ENCODE data around the gene IFIT3.
"Not testable (repeated sequence)": the region's sequence is repeated elsewhere in the genome, so short reads cannot be mapped to it uniquely, and the experiment has no call there.

Gene IFIT3, protein sequence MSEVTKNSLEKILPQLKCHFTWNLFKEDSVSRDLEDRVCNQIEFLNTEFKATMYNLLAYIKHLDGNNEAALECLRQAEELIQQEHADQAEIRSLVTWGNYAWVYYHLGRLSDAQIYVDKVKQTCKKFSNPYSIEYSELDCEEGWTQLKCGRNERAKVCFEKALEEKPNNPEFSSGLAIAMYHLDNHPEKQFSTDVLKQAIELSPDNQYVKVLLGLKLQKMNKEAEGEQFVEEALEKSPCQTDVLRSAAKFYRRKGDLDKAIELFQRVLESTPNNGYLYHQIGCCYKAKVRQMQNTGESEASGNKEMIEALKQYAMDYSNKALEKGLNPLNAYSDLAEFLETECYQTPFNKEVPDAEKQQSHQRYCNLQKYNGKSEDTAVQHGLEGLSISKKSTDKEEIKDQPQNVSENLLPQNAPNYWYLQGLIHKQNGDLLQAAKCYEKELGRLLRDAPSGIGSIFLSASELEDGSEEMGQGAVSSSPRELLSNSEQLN

DNA sequence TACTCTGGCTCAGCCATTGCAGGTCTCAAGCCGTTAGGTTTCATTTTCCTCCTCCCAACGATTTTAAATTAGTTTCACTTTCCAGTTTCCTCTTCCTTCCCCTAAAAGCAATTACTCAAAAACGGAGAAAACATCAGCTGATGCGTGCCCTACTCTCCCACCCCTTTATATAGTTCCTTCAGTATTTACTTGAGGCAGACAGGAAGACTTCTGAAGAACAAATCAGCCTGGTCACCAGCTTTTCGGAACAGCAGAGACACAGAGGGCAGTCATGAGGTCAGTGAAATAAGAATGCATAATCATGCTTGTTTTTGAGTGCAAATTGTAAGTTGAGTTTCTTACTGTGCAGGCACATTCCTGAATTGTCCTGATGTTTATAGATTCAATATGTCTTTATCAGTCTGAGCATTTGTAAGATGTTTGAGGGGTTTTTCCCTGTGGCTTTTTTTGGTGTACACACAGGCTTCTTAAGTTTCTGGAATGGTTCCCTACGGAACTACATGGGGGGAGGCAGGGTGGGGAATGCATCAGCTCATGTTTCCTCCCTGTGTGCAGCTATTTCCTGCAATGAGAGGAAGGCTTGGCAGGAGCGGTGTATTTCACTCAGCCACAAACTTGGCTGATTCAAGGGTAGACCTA is at the start of gene IFIT3:
Gene IFIT3 (plus strand): TSS at position 195 of the 639 bp plus-strand sequence. CDS start 77 bp downstream, at position 272.
- peak; percentile 57 for DNase-seq

DNA sequence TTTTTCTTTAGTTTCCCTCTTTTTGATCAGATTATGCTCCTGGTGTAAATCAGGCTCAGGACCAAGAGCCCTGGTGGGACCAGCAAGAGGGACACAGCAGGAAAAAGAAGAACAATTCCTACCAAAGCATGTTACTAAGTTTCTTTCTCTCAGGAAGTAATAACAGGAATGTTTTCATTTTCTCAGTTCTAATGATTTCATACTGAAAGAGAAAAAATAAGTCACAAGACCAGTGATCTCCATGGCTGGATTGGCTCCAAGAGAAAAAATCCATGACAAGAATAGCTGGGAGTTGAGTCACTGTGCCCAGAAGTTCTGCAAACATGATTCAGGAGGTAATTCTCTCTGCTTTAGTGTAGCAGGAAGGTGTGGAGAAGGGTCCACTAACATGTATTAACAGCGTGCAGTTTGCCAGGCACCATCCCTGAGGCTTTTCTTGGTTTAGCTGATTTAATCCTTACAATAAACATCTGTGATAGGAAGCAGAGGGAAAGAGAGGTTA is 49.7 kb upstream of the IFIT3 start:
- DNase-seq, result no peak

DNA sequence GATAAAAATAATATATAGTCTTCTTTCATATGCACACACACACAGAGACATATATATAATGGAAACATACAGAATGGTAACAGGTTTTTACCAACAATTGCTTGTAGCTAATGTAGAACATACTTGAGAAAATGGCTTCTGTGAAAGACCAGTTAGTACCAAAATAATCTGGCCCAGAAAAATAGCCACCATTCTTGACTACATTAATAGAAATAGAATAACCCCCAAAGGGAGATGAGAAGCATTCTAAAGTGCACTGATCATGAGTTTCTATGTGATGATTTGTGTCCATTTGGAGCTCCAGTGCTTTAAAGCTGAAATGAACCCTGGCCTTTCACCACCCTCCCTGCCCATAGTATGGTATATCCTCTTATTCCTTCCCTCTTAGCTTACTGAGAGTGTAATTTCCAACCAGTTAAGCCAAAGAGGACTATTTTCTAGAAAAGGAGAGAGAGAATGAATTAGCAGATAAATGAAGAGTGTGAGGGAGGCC is 48.9 kb upstream of the IFIT3 start:
- DNase-seq, result no peak

DNA sequence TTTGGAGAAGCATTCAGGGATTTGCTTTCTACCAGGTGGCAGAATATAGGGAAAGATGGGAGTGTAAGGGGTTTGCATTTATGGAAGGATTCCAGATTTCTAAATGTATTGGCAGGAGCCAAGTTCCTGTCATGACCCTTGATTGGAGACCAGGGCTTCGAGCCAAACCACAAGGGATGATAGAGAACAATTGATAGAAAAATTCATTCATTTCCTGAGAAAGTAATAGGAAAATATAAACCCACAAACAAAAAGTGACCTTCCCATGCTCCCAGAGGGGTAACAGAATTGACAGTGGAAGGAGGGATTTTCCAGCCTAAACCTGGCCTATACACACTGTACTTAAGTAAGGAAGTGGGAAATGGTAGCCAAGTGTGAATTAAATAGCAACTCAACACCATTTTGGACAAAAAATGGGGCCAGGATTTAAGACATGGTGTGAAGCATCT is 48.4 kb upstream of the IFIT3 start:
- DNase-seq, result no peak

DNA sequence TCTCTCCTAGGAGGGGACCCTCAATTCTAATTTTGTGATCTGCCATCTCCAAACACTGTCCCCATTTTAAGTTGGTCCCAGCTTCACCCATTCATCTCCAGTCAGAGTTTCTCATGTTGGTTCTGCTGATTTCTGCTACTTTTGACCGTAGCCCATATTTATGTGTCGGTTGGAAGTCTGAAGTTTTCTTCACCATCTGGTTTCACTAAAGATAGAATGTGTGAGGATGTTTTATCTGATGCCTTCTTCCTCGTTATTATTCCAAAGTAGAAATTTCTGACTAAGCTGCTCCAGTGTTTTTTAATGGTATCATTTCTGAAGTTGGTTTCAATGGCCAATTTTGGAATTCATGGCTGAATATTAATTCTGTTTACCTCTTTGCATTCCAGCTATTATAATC is 47.3 kb upstream of the IFIT3 start:
- DNase-seq, result no peak

DNA sequence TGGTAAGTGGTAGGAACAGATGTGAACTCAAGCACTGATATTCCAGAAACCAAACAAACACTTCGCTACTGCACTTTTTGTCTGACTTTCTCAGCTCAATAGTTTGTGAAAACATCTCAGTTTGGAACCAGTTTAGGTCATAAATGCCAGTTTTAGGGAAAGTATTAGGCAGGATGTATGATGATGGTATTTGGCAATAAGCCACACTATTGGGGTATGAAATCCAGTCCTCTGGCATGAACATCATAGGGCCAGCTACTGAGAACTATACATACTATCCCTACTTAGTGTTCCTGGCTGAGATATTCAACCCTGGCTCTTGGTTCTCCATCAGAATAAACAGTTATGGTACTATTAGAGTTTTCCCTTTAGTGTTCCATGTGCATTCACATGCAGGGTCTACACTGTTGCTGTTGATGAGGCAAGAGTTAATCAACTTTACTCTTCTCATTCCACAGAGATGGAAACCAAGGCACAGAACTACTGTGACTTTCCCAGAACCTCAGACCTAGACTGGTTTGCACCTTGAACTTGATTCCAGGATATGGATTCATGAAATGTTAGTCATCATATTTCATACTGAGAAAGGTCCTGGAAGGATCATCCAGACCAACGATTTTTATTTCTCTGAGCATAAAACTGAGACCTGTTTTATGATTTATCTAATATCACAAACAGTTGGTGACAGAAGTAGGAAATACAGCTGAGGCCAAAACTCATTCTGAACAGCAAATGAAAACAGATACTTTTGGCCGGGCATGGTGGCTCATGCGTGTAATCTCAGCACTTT is 46.0 kb upstream of the IFIT3 start:
- no peak for DNase-seq

DNA sequence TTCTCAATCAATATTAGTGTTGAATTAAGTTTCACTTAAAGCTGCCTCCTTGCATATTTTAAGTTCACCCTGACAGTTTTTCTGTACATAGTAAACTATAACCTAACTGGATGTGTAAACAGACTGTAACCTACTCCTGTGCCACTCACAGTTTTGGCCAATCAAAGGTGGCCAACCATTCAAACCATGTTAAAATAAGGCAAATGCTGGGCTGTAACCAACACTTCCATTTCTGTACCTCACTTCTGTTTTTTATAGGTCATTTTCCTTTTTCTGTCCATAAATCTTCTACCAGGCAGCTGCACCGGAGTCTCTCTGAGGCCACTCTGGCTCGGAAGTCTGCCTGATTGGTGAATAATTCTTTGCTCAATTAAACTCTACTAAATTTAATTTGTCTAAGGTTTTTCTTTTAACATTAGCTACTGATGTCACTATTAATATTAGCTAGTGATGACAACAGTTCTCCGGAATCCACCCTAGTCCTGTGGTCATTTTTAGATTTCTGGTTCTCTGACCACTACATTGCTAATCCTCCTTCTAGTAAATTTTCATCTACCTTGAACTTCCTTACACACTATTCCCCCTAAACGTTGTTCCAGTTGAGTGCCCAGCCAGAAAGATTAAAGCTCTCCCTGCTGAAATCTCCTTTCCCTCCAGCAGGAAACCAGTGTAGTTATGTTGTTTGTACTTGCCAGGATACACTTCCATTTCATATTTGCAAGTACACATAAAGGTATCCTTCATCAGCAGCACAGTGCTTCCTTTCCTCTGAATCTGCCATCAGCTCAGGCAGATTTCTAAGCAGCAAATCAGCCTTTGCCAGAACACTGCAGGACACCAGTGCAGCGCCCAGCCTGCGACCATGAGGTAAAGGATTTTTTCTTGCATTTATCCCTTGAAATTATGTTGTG is 44.5 kb upstream of the IFIT3 start:
- DNase-seq, result peak; percentile 35

DNA sequence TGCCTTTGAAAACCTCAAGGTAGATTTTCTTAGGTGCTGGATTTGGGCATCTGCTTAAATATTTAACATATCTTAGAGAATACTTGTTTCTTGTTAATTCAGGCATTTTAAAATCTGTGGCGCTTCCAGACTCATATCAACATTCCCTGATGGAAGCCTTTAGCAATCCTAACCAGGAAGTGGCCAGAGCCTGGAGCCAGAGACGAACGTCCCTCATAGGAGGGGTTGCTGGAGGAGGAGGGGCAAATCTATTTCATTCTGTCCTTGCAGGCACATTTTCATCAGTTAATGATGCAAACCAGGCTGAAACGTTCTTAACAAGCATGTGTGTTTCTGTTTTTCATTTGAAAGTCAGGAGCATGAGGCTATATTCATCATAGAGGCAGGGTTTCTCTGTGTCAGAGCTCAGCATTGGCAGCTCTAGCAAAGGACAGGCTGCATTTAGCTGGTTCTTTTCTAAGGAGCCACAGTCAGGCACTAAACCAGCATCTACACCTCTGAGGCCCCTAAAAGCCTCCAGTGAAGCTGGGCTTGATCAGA is 43.8 kb upstream of the IFIT3 start:
- DNase-seq, result no peak

DNA sequence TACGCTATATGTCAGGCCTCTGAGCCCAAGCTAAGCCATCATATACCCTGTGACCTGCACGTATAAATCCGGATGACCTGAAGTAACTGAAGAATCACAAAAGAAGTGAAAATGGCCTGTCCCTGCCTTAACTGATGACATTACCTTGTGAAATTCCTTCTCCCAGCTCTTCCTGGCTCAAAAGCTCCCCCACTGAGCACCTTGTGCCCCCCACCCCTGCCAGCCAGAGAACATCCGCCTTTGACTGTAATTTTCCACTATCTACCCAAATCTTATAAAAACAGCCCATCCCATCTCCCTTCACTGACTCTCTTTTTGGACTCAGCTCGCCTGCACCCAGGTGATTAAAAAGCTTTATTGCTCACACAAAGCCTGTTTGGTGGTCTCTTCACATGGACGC is 43.1 kb upstream of the IFIT3 start:
- DNase-seq, result not testable (repeated sequence)

DNA sequence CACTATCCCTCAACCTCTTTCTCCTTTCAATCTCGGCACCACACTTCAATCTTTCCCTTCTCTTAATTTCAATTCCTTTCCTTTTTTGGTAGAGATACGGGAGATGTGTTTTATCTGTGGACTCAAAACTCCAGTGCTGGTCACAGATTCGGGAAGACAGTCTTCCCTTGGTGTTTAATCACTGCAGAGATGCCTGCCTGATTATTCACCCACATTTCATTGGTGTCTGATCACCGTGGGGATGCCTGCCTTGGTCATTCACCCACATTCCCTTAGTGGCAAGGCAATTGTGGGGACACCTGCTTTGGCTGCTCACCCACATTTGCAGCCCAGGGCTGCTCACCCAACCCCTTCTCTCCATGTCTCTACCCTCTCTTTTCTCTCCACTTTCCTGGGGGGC is 42.5 kb upstream of the IFIT3 start:
- DNase-seq, result not testable (repeated sequence)

DNA sequence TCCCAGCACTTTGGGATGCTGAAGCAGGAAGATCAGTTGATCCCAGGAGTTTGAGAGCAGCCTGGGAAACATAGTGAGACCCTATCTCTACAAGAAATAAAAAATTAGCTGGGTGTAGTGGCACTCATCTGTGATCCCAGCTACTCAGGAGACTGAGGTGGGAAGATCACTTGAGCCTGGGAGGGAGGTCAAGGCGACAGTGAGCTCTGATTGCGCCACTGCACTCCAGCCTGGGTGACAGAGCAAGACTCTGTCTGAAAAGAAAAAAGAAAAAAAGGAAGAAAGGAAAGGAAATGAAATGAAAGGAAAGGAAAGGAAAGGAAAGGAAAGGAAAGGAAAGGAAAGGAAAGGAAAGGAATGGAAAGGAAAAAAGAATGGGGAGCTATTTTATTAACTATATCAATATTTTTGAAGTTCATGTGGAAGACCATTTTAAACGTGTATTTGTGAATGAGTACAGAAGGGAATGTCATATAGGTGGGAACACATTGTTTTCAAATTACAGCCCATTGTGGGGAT is 33.0 kb upstream of the IFIT3 start:
- no peak for DNase-seq

DNA sequence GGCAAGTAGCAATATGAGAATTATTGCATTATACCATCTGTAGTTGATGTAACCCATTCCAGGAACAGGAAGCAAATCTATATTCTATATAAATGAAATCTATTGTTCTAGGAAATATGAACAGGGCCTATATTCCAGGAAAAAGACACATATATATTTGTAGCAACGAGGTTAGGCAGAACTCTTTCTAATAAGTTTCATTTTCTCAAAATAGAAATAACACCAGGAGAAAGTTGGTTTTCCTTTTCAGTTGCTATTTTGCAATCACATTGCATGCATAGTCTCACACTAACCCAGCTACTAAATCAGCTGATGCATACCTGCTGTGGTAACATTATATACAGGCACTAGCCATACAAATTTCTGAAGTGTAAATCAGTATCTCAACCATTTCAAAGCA is 32.2 kb upstream of the IFIT3 start:
- peak; percentile 88 for DNase-seq

DNA sequence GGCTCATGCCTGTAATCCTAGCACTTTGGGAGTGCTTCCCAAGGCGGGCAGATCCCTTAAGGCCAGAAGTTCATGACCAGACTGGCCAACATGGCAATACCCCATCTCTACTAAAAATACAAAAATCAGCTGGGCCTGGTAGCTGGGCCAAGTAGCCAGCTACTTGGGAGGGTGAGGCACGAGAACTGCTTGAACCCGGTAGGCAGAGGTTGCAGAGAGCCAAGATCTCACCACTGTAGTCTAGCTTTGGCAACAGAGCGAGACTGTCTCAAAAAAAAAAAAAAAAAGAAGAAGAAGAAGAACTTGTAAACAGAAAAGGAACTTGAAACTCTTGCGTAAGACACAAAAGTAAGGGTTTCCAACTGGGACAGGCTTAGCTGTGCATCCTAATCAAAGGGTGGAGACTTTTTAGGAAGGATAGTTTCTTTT is 31.6 kb upstream of the IFIT3 start:
- peak; percentile 94 for DNase-seq

DNA sequence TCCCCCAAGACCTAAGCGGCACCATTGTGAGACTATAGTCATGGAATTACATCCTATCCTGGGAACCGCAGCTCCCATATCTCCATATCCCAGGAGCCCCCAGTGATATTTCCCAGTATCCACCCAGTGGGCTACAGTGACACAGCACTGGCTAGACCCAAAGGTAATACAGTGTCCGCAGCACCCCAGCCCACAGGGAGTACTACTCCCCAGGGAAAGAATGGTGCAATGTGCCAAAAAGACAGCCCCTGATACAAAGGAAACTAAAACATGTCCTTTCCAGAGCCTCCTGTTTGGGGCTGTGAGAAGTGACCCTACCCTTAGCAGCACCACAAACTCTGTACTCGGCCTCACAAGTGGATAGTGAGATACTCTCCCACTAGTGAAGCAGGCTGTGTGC is 30.4 kb upstream of the IFIT3 start:
- no peak for DNase-seq

DNA sequence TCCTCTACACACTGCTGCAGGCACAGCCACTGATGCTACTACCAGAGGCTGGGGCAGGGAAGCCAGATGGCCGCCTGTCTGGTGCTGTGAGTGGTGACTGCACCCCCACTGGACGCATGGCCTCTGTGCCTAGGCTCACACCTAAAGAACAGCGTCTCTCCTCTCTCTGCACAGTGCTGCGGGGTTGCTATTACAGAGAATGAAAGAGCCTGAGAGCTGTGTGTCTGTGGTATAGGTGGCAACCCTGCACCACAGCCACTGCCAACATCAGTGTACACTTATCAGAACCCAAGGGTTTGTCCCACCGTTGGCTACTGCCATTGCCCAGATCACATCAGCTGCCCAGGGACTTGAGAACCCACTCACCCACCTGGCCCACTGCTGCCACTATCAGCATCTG is 30.0 kb upstream of the IFIT3 start:
- DNase-seq, result no peak

DNA sequence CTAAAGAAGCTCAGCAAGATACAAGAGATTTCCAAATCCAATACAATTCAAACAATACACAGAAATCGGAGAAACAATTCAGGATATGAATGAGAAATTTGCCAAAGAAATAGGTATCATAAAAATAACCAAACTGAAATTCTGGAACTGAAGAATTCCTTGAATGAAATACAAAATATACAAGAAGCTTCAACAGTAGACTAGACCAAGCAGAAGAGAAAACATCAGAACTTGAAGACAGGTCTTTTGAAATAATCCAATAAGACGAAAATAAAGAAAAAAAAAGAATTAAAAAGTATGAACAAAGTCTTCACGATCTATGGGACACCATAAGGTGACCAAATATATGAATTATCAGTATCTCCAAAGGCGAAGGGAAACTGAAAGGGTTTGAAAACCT is 28.8 kb upstream of the IFIT3 start:
- DNase-seq, result no peak

DNA sequence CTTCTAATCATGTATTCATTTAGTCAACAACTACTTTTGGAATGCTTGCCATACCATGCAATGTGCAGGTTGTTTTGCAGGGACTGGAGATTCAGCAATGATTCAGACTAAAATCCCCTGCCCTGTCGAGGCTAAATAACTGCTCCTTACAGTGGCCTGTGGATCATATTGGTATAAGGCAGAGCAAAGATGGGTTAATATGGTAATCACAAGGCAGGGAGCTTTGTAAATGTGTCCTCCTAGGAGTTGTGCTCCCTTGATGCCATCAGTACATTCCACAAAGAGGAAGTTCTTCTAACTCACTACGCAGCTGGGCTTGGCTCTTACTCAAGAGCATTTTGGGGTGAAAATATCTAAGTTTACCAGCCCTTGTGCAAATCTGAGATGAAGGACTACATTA is 26.6 kb upstream of the IFIT3 start:
- DNase-seq, result peak; percentile 89

DNA sequence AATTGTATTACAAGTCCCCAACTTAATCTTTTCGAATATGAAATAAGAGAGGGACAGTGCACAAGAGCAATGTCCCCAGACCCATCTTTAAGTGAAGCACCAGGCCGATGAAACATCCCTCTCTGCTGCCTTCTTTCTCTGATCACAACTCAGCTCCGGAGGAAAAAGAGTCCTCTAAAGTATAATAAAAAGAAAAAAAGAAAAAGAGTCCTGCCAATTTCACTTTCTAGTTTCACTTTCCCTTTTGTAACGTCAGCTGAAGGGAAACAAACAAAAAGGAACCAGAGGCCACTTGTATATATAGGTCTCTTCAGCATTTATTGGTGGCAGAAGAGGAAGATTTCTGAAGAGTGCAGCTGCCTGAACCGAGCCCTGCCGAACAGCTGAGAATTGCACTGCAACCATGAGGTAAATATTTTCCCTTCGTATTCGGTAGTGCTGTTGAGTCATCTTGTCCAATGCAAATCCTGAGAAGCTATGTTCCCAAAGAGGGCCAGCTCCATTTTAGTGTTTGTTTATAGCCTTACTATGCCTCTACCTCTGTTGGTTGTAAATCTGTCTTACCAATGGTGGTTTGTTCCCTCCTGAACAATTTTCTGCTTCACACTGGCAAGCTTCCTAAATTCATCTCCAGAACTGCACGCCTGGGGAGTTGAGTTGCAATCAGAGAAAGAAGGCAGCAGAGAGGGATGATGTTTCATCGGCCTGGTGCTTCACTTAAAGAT is 25.9 kb upstream of the IFIT3 start, which contains the start of gene IFIT2:
Gene IFIT2 (plus strand): TSS at position 326 of the 725 bp plus-strand sequence. CDS start 78 bp downstream, at position 404.
- DNase-seq, result peak; percentile 83

DNA sequence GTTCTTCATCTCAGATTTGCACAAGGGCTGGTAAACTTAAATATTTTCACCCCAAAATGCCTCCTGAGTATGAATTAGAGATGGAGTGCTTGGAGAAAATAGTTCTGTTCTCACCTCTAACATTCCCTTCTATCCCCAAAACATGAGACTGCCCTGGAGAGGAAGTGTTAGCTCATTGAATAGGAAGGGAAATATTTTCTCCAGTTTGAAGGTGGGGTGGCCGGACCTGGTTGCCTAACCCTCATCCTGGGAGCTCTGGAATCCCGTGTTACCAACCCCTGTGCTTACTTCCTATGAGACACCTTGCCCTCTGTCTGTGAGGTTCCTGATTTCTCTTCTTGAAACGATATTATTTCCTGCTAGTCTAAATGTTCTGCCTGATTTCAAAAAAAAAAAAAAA is 25.2 kb upstream of the IFIT3 start:
- no peak for DNase-seq

DNA sequence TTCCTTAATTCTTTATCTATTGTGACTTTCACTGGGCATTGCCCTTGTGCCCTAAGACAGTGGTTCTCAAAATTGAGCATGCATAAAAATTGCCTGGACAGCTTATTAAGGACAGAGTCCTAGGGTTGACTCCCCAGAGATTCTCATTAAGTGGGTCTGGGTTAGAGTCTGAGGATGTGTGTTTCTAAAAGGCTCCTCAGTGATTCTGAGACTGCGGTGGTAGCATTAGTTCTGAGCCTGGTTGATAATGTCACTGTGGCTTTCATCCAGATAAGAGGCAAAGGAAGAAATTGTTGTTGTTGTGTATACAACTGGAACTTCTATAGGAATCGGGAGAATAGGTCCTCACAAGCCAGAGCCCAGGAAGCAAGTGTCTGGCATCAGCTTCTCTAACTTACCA is 24.6 kb upstream of the IFIT3 start:
- DNase-seq, result no peak

DNA sequence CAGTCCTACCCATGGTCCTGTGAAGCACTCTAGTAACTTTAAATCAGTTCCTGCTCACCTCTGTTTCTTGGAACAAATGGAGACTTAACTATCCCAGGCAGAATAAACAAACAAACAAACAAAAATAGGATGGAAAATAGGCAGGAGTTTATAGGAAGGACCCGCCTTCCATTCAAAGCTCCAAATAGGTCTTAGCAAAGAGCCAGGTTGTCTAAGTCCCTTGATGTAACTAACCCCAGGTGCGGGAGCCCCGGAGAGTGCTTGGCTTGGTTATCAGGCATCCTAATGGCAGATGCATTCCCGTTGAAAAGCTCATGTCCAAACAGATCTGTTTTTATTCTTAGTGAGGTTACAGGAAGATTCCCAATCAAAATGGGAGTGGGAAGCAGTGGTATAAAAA is 23.8 kb upstream of the IFIT3 start:
- no peak for DNase-seq

Data from MV-4-11 (cell line).